ENCODE data around the gene ENOX2. TPM values are rescaled to one million over a fixed set of nuclear protein-coding genes. Genes with fewer than 3 reads are reported as not detected.

ENOX2 gene
- total and polyA plus RNA-seq, 8 donors, result 1.1 to 6.4 (median 4.7) TPM

- ATAC-seq, result peak in 1 of 4 donors; percentile 22
- DNase-seq, result no peak
- Histone ChIP-seq H3K4me1 (no peaks in the 10 kb centered on the region), H3K27ac (peak overlapping the region in 1 of 4 donors; percentile 9), H3K4me3 (no peak overlapping the region), H3K9me3 (no peaks in the 10 kb centered on the region), H3K27me3 (no peaks in the 10 kb centered on the region), H3K36me3 (no peaks in the 10 kb centered on the region)
- no peak for FAIRE-seq
- 50 to 83% methylated on average over 2 of the region's 2 CpGs for WGBS, 2 donors
- no peak for TF ChIP-seq CTCF (IDR thresholded peaks at IDR 0.05)
- intact Hi-C loops (cut with DNase I), result no loop called here
These were observed 7.7 kb downstream of the ENOX2 start for GRCh38 chrX:130895299-130895698.

GRCh38 chrX:130893356-130894085, 9.5 kb downstream of the ENOX2 start:
- no peak for ATAC-seq
- H3K27ac ChIP-seq, result no peak overlapping the region
- no peak for DNase-seq
- no peaks in the 10 kb centered on the region for H3K9me3 ChIP-seq
- H3K36me3 ChIP-seq, result no peaks in the 10 kb centered on the region
- intact Hi-C loops (cut with DNase I), result no loop called here
- no peaks in the 10 kb centered on the region for H3K4me1 ChIP-seq
- no peak for FAIRE-seq
- no peak overlapping the region for H3K4me3 ChIP-seq
- TF ChIP-seq CTCF (IDR thresholded peaks at IDR 0.05), result no peak
- WGBS, 2 donors, result 55 to 81% methylated on average over 4 of the region's 4 CpGs
- H3K27me3 ChIP-seq, result no peaks in the 10 kb centered on the region

- WGBS, 2 donors, result 62 to 91% methylated on average over 6 of the region's 6 CpGs
- H3K27ac ChIP-seq, result no peak overlapping the region
- intact Hi-C loops (cut with DNase I), result no loop called here
- no peak for TF ChIP-seq CTCF (IDR thresholded peaks at IDR 0.05)
- no peaks in the 10 kb centered on the region for H3K9me3 ChIP-seq
- H3K4me1 ChIP-seq, result no peaks in the 10 kb centered on the region
- FAIRE-seq (no peak), DNase-seq (no peak), ATAC-seq (no peak)
- H3K4me3 ChIP-seq, result no peak overlapping the region
- no peaks in the 10 kb centered on the region for H3K36me3 ChIP-seq
- H3K27me3 ChIP-seq, result no peaks in the 10 kb centered on the region
These were observed 15.6 kb downstream of the ENOX2 start for GRCh38 chrX:130887376-130887775.

GRCh38 chrX:130885996-130886395, 17.0 kb downstream of the ENOX2 start:
- WGBS, 2 donors, result 56 to 69% methylated on average over 5 of the region's 5 CpGs
- Histone ChIP-seq H3K27me3 (peaks cover 0 to 2% (median 0%) of the 10 kb centered on the region in 4 donors), H3K9me3 (no peaks in the 10 kb centered on the region), H3K36me3 (no peaks in the 10 kb centered on the region), H3K4me1 (no peaks in the 10 kb centered on the region), H3K4me3 (no peak overlapping the region), H3K27ac (no peak overlapping the region)
- FAIRE-seq, result no peak
- no peak for DNase-seq
- intact Hi-C loops (cut with DNase I), result no loop called here
- TF ChIP-seq CTCF (IDR thresholded peaks at IDR 0.05), result no peak
- no peak for ATAC-seq

GRCh38 chrX:130885508-130885907, 17.5 kb downstream of the ENOX2 start:
- TF ChIP-seq CTCF (IDR thresholded peaks at IDR 0.05), result no peak
- peaks cover 0 to 3% (median 0%) of the 10 kb centered on the region in 4 donors for H3K27me3 ChIP-seq
- DNase-seq (no peak), ATAC-seq (no peak), FAIRE-seq (no peak)
- H3K36me3 ChIP-seq, result no peaks in the 10 kb centered on the region
- no peaks in the 10 kb centered on the region for H3K9me3 ChIP-seq
- no peaks in the 10 kb centered on the region for H3K4me1 ChIP-seq
- no peak overlapping the region for H3K27ac ChIP-seq
- no peak overlapping the region for H3K4me3 ChIP-seq
- 26 to 28% methylated on average over 2 of the region's 2 CpGs for WGBS, 2 donors
- intact Hi-C loops (cut with DNase I), result no loop called here

Measured in pancreas (tissue), 10 donors.